HepG2 (cell line): Measurements from ENCODE around the gene HOXA7.

ENCODE experiments used
- ARNT ChIP-seq: fragments of 450-650 bp; IDR thresholded peaks from 2 replicates; pipeline ENCODE4 v1.6.1; 2017
- ATF7-NPFF ChIP-seq: sonication (generic); formaldehyde crosslinking; IDR thresholded peaks from 2 replicates; pipeline ENCODE4 v1.8.1; 2023; ENCODE audit warnings: mild to moderate bottlenecking, low read depth, missing genetic modification reagents, moderate library complexity
- CC2D1A ChIP-seq: sonication (generic); formaldehyde crosslinking; IDR thresholded peaks from 2 replicates; pipeline ENCODE4 v1.8.1; 2023; ENCODE audit warnings: mild to moderate bottlenecking, missing genetic modification reagents
- POLR2A ChIP-seq, 2 experiments: IDR thresholded peaks; 2 replicates each; pipeline ENCODE4 v1.6.1; 2011; ENCODE audit warnings: low read depth in 2 of 2, low read length in 2 of 2, mild to moderate bottlenecking in 1 of 2, moderate library complexity in 1 of 2; ENCODE audit not compliant: insufficient read depth in 1 of 2
- POLR2AphosphoS5 ChIP-seq: IDR thresholded peaks from 2 replicates; pipeline ENCODE4 v1.6.1; 2012; ENCODE audit warnings: low read depth, low read length
- RAD21 ChIP-seq: fragments of 450-650 bp; formaldehyde crosslinking; IDR thresholded peaks from 2 replicates; pipeline ENCODE4 v1.5.0; 2020; ENCODE audit warnings: mild to moderate bottlenecking
- TCF7 ChIP-seq: sonication (generic); IDR thresholded peaks from 2 replicates; pipeline ENCODE4 v1.6.1; 2016; ENCODE audit warnings: antibody characterized with exemption, low read depth
- ZFP41 ChIP-seq: sonication (generic); formaldehyde crosslinking; IDR thresholded peaks from 2 replicates; pipeline ENCODE4 v1.4.0; 2020; ENCODE audit warnings: mild to moderate bottlenecking, missing genetic modification reagents, borderline replicate concordance
- ZNF768 ChIP-seq: sonication (generic); formaldehyde crosslinking; IDR thresholded peaks from 2 replicates; pipeline ENCODE4 v1.4.0; 2020; ENCODE audit warnings: missing genetic modification reagents
- TF ChIP-seq, protein P1 (sequence below): sonication (generic); formaldehyde crosslinking; IDR thresholded peaks from 2 replicates; pipeline ENCODE4 v1.5.0; 2020; ENCODE audit warnings: mild to moderate bottlenecking, missing genetic modification reagents, moderate library complexity
- TF ChIP-seq, protein P2 (sequence below): fragments of 450-650 bp; IDR thresholded peaks from 2 replicates; pipeline ENCODE4 v1.6.1; 2017
- TF ChIP-seq, protein P3 (sequence below): sonication (generic); formaldehyde crosslinking; IDR thresholded peaks from 2 replicates; pipeline ENCODE4 v1.4.0; 2020; ENCODE audit warnings: mild to moderate bottlenecking, missing genetic modification reagents
- TF ChIP-seq, protein P4 (sequence below): sonication (generic); formaldehyde crosslinking; IDR thresholded peaks from 2 replicates; pipeline ENCODE4 v1.8.1; 2023; ENCODE audit warnings: mild to moderate bottlenecking, moderate library complexity, missing genetic modification reagents

DNA sequence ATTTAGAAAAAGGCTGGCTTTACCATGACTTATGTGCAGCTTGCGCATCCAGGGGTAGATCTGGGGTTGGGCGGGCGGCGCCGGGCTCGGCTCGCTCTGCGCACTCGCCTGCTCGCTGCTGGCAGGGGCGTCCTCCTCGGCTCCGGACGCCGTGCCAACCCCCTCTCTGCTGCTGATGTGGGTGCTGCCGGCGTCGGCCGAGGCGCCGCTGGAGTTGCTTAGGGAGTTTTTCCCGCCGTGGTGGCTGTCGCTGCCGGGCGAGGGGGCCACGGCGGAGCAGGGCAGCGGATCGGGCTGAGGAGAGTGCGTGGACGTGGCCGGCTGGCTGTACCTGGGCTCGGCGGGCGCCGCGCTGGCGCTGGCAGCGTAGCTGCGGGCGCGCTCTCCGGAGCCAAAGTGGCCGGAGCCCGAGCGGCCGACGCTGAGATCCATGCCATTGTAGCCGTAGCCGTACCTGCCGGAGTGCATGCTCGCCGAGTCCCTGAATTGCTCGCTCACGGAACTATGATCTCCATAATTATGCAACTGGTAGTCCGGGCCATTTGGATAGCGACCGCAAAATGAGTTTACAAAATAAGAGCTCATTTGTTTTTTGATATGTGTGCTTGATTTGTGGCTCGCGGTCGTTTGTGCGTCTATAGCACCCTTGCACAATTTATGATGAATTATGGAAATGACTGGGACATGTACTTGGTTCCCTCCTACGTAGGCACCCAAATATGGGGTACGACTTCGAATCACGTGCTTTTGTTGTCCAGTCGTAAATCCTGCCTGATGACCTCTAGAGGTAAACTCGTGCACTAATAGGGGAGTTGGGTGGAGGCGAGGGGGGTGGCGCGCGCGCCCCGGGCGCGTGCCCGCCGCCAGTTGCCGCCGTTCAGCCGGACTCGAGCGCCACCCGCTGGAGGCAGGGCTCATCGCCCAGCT lies 13.2 kb downstream of the HOXA7 start, which contains the start of gene HOXA5:
- TF ChIP-seq ATF7-NPFF (CRISPR knock-in tag) (no peak), ZNF768 (no peak), ARNT (no peak), CC2D1A (CRISPR knock-in tag) (no peak), RAD21 (CRISPR knock-in tag) (peak; percentile 88), POLR2A (IDR thresholded peaks at IDR 0.05; ENCODE audit: insufficient read depth in 1 of 2, low read depth in 2 of 2, low read length in 2 of 2) (peak; percentile 27 to 28; a peak in 1 of 4 replicates), POLR2AphosphoS5 (peak; percentile 34; the same call in 1 of the 2 replicates), TCF7 (no peak), ZFP41 (CRISPR knock-in tag) (no peak)
- TF ChIP-seq, protein P1, sequence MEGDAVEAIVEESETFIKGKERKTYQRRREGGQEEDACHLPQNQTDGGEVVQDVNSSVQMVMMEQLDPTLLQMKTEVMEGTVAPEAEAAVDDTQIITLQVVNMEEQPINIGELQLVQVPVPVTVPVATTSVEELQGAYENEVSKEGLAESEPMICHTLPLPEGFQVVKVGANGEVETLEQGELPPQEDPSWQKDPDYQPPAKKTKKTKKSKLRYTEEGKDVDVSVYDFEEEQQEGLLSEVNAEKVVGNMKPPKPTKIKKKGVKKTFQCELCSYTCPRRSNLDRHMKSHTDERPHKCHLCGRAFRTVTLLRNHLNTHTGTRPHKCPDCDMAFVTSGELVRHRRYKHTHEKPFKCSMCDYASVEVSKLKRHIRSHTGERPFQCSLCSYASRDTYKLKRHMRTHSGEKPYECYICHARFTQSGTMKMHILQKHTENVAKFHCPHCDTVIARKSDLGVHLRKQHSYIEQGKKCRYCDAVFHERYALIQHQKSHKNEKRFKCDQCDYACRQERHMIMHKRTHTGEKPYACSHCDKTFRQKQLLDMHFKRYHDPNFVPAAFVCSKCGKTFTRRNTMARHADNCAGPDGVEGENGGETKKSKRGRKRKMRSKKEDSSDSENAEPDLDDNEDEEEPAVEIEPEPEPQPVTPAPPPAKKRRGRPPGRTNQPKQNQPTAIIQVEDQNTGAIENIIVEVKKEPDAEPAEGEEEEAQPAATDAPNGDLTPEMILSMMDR (CRISPR knock-in tag): peak; percentile 77
- TF ChIP-seq, protein P2, sequence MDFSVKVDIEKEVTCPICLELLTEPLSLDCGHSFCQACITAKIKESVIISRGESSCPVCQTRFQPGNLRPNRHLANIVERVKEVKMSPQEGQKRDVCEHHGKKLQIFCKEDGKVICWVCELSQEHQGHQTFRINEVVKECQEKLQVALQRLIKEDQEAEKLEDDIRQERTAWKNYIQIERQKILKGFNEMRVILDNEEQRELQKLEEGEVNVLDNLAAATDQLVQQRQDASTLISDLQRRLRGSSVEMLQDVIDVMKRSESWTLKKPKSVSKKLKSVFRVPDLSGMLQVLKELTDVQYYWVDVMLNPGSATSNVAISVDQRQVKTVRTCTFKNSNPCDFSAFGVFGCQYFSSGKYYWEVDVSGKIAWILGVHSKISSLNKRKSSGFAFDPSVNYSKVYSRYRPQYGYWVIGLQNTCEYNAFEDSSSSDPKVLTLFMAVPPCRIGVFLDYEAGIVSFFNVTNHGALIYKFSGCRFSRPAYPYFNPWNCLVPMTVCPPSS: no peak
- TF ChIP-seq, protein P3, sequence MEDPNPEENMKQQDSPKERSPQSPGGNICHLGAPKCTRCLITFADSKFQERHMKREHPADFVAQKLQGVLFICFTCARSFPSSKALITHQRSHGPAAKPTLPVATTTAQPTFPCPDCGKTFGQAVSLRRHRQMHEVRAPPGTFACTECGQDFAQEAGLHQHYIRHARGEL: no peak
- TF ChIP-seq, protein P4, sequence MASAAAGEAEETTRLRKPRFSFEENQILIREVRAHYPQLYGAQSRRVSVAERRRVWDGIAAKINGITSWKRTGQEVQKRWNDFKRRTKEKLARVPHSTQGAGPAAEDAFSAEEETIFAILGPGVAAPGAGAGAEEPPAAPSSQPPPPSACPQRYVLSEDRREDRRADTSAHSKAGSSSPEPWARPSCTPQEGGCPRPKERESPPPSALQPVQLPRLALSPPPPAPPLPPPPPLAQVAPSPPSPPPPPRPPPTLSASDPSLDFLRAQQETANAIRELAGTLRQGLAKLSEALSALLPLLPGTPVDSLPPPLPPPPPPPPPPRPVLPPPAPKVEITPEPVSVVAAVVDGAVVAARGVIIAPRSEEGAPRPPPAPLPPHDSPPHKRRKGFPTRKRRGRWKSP (CRISPR knock-in tag): no peak
